ENCODE data around the gene TCF25.

DNA sequence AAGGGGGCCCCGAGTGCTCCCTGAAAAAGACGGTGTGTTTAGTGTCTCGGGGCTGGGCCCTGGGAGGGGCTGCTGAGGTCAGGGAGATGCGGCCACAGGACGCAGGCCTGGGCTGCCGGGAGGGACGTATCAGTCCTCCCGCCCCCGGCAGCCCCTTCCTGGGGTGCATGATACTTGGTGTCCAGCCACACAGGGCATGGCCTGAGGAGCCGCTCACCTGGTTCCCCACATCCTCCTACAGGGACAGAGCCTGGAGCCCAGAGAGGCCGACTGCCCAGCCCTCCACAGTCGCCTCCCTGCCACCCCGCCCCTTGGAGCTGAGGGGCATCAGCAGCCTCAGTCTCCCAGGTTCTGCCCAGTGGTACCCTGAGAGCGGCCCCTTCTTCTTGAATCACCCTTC lies 63.1 kb downstream of the TCF25 start:
- no peak for TF ChIP-seq POLR2A (IDR thresholded peaks at IDR 0.05)
- TF ChIP-seq, protein P1, sequence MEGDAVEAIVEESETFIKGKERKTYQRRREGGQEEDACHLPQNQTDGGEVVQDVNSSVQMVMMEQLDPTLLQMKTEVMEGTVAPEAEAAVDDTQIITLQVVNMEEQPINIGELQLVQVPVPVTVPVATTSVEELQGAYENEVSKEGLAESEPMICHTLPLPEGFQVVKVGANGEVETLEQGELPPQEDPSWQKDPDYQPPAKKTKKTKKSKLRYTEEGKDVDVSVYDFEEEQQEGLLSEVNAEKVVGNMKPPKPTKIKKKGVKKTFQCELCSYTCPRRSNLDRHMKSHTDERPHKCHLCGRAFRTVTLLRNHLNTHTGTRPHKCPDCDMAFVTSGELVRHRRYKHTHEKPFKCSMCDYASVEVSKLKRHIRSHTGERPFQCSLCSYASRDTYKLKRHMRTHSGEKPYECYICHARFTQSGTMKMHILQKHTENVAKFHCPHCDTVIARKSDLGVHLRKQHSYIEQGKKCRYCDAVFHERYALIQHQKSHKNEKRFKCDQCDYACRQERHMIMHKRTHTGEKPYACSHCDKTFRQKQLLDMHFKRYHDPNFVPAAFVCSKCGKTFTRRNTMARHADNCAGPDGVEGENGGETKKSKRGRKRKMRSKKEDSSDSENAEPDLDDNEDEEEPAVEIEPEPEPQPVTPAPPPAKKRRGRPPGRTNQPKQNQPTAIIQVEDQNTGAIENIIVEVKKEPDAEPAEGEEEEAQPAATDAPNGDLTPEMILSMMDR (IDR thresholded peaks at IDR 0.05), result no peak

All from thyroid gland (tissue), 4 donors.